K562 (cell line): ENCODE data around the gene ITPKB.

Source experiments
- HMG20B ChIP-seq: fragments of 250-450 bp; sonication (Bioruptor Pico); IDR thresholded peaks from 2 replicates; pipeline ENCODE4 v1.5.0; 2021; ENCODE audit warnings: mild to moderate bottlenecking
- POLR2AphosphoS5 ChIP-seq: IDR thresholded peaks from 2 replicates; pipeline ENCODE4 v1.6.1; 2011; ENCODE audit warnings: mild to moderate bottlenecking, low read depth, low read length, moderate library complexity; ENCODE audit not compliant: control insufficient read depth, insufficient read depth
- SMAD3 ChIP-seq: fragments of 450-650 bp; formaldehyde crosslinking; conservative IDR thresholded peaks from 2 replicates; pipeline ENCODE4 v1.4.0; 2020; ENCODE audit warnings: mild to moderate bottlenecking
- TF ChIP-seq, protein P1 (sequence below): sonication (generic); formaldehyde crosslinking; IDR thresholded peaks from 2 replicates; pipeline ENCODE4 v1.8.0; 2022; ENCODE audit warnings: missing genetic modification reagents, mild to moderate bottlenecking, borderline replicate concordance

DNA sequence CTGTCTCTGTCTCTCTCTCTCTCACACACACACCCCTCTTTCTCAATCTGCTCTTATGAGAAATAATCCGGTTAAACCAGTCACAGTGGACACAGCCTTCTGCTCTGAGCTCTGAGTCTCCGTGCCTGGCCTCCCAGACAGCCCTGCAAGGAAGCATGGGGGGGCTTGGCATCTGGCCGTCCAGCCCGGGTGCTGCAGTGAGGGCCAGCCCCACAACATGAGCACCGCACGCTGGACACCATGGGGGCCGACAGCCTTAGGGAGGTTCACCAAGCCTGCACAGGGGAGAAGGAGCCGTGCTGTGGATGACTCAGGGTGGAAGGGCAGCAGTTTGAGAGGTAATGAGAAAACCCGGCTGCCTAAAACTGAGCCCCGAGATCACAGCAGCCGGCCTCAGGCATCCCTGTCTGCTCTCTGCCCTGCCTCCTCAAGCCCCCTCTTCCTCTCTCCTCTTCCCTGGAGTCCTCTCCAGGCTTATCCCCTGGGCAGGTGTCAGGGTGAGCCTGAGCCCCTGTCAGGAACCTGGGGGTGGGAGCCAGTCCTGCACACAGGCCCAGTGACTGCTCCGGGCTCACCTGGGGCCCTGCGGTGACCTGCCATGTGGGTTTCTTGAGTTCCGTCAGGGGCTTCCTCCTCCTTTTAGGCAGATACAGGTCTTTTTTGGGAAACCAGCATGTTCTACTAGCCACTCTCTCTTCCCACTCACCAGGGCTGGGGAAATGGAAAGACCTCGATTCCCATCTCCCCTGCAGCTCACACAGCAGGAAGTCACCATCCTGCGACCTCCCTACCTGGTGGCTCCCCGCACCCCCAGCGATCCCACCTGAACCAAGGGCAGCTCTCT lies 92.8 kb downstream of the ITPKB start:
- no peak for TF ChIP-seq HMG20B (CRISPR knock-in tag)
- TF ChIP-seq POLR2AphosphoS5: no peak
- no peak for TF ChIP-seq SMAD3 (CRISPR knock-in tag)
- TF ChIP-seq, protein P1, sequence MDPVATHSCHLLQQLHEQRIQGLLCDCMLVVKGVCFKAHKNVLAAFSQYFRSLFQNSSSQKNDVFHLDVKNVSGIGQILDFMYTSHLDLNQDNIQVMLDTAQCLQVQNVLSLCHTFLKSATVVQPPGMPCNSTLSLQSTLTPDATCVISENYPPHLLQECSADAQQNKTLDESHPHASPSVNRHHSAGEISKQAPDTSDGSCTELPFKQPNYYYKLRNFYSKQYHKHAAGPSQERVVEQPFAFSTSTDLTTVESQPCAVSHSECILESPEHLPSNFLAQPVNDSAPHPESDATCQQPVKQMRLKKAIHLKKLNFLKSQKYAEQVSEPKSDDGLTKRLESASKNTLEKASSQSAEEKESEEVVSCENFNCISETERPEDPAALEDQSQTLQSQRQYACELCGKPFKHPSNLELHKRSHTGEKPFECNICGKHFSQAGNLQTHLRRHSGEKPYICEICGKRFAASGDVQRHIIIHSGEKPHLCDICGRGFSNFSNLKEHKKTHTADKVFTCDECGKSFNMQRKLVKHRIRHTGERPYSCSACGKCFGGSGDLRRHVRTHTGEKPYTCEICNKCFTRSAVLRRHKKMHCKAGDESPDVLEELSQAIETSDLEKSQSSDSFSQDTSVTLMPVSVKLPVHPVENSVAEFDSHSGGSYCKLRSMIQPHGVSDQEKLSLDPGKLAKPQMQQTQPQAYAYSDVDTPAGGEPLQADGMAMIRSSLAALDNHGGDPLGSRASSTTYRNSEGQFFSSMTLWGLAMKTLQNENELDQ (CRISPR knock-in tag): no peak
